Bronchus fibroblast of lung (primary cell): ENCODE results near the gene TEX44. TPM values are rescaled to one million over a fixed set of nuclear protein-coding genes. Genes with fewer than 3 reads are reported as not detected.

Experiments
- total RNA-seq: library from RNA; depleted of rRNA; stranded (reverse); fragments of >200 nt; gene quantifications from 2 replicates; pipeline ENCODE4 v1.2.3, GENCODE V29; 2015

TEX44 gene
- not detected in 2 replicates for total RNA-seq

GRCh38 chr2:231592636-231593145 is at the start of gene TEX44:
TEX44 (plus strand) TSS chr2:231592864; CDS start chr2:231592952, 88 bp downstream.

Other genes starting within 250 kb of the TEX44 start
- gene B3GNT7, start 197.2 kb upstream of the TEX44 start, total RNA-seq, result 0.15 and 0.50 TPM in 2 replicates
- 96.0 and 105 TPM in 2 replicates for gene NCL, start 128.4 kb upstream of the TEX44 start, total RNA-seq
- not detected in 2 replicates for gene NMUR1, start 62.4 kb upstream of the TEX44 start, total RNA-seq
- gene PTMA, start 115.7 kb downstream of the TEX44 start, total RNA-seq, result 756 and 1,171 TPM in 2 replicates
- 43.0 and 43.3 TPM in 2 replicates for gene PDE6D, start 188.4 kb downstream of the TEX44 start, total RNA-seq
- gene COPS7B, start 193.6 kb downstream of the TEX44 start, total RNA-seq, result 23.9 and 28.4 TPM in 2 replicates